ENCODE data around the gene IL36RN.

Gene IL36RN

DNA sequence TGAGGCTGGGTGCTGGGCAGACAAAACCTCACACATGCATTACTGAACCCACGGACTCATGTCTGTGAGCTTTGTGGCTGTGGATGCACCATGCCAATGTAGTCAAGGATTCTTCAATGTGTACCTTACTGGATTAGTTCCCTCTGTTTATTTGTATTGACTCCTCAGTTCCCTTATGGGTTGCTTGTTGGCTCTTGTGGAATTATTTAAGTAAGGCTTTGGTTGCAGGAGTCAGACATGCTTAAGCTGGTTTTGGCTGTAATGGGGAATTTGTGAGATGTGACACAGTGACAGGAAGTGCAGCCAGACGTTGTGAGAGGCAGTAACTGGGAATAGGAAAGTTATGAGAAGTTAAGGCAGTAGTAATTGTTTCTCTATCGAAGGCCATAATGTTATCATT, 54.8 kb downstream of the IL36RN start:
- no peak overlapping the region for H3K27ac Mint-ChIP-seq
- peaks cover 4% of the 10 kb centered on the region for H3K27me3 Mint-ChIP-seq (ENCODE audit: low read depth)
- no peaks in the 10 kb centered on the region for H3K9me3 Mint-ChIP-seq
- H3K4me1 Mint-ChIP-seq (ENCODE audit: low read depth), result peaks cover 18% of the 10 kb centered on the region
- no peak overlapping the region for H3K4me3 Mint-ChIP-seq
- no peaks in the 10 kb centered on the region for H3K36me3 Mint-ChIP-seq (ENCODE audit: low read depth)

All from T-helper 1 cell treated with Interleukin-12 subunit alpha and Interleukin-12 subunit beta and Interleukin-4 antibody, amounts not matched to agents 30 μg/mL and 1 μg/mL, for 36 hours (primary cell).